22Rv1 (cell line): ENCODE results near the gene INSL6.

Source experiments
- H3K27ac ChIP-seq: fragments of 450-650 bp; 2 replicates; pipeline ENCODE4 v1.5.1; 2017
- ZFX ChIP-seq: fragments of 450-650 bp; IDR thresholded peaks from 2 replicates; pipeline ENCODE4 v1.6.1; 2017; ENCODE audit warnings: antibody characterized with exemption, borderline replicate concordance
- TF ChIP-seq, protein P1 (sequence below): fragments of 450-650 bp; IDR thresholded peaks from 2 replicates; pipeline ENCODE4 v1.5.1; 2017; ENCODE audit warnings: mild to moderate bottlenecking

INSL6 gene

DNA sequence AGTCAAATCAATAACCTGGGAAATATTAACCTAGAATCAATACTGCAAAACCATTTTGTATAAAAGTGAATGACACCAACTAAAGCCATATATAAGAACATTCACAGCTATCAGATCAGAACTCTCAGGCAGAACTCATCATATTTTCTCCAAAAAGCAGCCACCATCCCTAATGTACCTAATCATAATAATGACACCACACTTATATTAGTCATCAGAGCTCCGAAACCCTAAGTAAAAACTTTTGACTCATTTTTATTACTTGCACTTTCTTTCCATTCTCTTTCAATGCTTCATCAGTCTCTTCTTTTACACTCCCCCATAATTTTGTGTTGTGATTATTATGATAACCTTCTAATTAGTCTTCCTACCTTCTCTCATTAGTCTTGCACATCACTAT, 45.3 kb downstream of the INSL6 start:
- H3K27ac ChIP-seq, result no peak overlapping the region
- TF ChIP-seq, protein P1, sequence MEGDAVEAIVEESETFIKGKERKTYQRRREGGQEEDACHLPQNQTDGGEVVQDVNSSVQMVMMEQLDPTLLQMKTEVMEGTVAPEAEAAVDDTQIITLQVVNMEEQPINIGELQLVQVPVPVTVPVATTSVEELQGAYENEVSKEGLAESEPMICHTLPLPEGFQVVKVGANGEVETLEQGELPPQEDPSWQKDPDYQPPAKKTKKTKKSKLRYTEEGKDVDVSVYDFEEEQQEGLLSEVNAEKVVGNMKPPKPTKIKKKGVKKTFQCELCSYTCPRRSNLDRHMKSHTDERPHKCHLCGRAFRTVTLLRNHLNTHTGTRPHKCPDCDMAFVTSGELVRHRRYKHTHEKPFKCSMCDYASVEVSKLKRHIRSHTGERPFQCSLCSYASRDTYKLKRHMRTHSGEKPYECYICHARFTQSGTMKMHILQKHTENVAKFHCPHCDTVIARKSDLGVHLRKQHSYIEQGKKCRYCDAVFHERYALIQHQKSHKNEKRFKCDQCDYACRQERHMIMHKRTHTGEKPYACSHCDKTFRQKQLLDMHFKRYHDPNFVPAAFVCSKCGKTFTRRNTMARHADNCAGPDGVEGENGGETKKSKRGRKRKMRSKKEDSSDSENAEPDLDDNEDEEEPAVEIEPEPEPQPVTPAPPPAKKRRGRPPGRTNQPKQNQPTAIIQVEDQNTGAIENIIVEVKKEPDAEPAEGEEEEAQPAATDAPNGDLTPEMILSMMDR, result no peak
- no peak for TF ChIP-seq ZFX

DNA sequence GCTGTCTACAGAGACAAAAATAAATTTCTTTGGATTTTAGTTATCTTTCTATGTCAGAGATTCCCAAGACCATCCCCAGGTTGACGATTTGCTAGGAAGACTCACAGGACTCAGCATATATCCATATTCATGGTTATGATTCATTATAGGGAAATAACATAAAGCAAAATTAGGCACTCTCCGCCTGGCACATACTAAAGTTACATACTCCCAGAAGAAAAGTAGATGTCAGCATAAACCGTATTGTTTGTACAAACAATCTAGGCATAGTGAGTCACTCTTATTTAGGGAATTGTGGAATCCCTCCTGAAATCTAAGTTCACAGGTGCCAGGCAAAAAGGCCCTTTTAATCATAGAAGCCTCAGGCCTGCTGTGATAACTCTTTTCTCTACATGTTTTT, 62.9 kb downstream of the INSL6 start:
- no peak overlapping the region for H3K27ac ChIP-seq
- no peak for TF ChIP-seq ZFX
- TF ChIP-seq, protein P1, result no peak

DNA sequence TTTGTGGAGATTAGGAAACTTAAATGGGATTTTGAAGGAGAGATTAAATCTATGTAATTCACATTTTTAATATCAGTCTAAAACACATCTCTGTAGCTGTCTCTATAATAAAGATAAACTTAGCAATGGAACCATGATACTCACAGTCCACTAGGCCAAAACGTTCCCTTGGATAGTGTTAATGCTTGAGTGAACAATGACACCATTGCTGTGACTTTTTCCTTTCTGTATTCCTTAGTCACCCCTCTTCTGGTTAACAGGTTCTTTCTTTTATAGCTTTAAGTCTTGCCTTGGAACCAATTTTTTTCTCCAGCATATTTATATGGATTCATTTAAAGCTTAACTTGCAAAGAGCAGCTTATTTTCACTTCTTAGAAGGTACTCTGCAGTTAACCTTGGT, 63.3 kb downstream of the INSL6 start:
- no peak for TF ChIP-seq ZFX
- TF ChIP-seq, protein P1, result no peak
- H3K27ac ChIP-seq, result no peak overlapping the region

DNA sequence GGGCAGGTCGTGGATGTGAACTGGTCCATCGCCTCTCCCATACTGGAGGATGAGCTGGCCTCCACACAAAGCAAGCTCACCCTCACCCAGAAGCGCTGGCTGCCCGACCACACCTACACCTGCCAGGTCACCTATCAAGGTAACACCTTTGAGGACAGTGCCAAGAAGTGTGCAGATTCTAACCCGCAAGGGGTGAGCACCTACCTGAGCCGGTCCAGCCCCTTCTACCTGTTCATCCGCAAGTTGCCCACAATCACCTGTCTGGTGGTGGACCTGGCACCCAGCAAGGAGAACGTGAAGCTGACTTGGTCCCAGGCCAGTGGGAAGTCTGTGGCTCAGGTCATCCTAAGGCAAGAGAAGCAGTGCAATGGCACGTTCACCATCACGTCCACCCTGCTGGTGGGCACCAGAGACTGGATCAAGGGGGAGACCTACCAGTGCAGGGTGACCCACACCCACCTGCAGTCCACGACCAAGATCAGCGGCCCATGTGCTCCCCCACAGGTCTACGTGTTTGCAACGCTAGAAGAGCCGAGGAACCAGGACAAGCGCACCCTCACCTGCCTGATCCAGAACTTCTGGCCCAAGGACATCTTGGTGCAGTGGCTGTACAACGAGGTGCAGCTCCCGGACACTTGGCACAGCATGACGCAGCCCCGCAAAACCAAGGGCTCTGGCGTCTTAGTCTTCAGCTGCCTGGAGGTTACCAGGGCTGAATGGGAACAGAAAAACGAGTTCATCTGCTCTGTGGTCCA, 71.3 kb downstream of the INSL6 start:
- TF ChIP-seq ZFX, result no peak
- TF ChIP-seq, protein P1, result no peak

More for the DNA sequence above, 71.3 kb downstream of the INSL6 start:
- H3K27ac ChIP-seq, result no peak overlapping the region
